GM18861 (cell line): ENCODE results near the gene EPHA3.

ENCODE experiments used
- ATAC-seq: cut with Tn5 transposase; IDR thresholded peaks from one replicate; pipeline ENCODE4 v1.9.1; 2021; ENCODE audit not compliant: unreplicated experiment

The EPHA3 gene

DNA sequence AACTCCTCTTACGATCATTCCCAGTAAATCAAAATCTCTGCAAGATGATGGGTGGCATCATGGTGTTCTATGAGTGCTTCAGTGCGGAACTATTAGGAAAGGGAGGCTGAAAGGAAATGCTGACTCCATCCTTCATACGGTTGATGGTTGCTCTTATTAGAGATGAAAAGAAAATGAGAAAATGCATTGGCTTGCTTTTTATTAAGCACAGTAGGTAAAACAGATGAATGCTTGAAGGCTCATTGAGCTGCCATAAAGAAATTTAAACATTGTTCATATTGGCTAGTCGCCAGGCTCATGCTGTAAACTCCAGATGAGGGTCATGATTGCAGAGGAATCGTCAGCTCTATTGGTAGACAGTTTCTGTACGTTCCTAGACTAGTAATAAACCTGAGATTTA is 115.8 kb downstream of the EPHA3 start:
- no peak for ATAC-seq

DNA sequence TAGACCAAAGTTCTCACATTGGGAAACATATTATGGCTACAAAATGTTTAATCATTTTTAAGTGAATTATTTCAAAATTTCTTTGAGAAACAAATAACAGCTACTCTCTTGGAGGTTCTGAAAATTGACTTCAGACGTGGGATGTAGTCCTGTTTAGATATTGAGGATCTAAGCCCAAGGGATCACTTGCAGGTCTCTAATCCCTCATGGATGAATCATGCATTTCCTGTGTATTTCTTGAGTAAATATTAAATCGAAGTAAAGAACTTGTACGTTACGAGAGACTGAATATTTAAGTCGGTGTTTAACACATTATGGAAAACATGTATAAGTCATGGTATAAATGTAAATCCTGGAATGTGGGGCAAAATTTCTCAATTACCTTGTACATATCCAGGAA is 119.8 kb downstream of the EPHA3 start:
- ATAC-seq = no peak

GRCh38 chr3:89227634-89228033 is 120.2 kb downstream of the EPHA3 start:
- ATAC-seq = no peak

GRCh38 chr3:89232155-89232554 is 124.7 kb downstream of the EPHA3 start:
- no peak for ATAC-seq

GRCh38 chr3:89234620-89235019 is 127.2 kb downstream of the EPHA3 start:
- no peak for ATAC-seq

DNA sequence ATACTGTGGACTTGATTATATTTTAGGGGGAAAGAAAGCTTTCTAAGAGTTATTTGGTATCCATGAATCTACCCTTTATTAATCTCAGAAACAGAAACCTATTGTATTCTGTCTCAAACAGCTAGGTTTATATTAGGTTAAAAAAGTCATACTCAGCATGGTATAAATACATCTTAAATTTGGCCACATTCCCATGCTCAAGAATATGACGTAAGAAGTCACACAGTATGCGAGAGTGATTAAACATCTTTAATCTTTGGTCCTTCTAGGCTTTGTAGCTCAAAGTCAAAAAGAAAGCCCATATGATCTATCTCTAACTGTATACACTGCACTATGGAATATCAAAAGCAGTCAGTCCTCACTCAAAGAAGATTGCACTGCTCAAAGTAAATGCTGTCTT is 131.4 kb downstream of the EPHA3 start:
- ATAC-seq = no peak

DNA sequence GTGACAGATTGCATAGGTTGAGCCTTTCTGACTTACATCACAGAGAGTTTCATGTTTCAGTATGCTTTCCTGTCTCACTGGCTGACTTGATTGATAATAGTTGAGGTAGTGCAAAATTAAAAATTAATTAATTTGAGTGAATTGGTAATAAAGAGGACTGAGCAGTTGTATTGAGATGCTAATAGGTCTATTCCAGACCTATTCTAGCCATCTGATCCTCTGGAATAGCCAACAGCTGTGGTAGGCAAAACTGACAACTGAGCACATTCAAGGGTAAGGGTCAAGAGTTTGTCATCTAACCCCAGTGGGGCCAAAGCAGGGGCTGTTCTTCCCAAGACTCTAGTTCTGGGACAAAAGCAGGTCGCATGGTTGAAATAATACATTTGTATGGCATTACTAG is 132.4 kb downstream of the EPHA3 start:
- ATAC-seq = no peak

GRCh38 chr3:89245612-89246011 is 138.2 kb downstream of the EPHA3 start:
- no peak for ATAC-seq

GRCh38 chr3:89246326-89246725 is 138.9 kb downstream of the EPHA3 start:
- ATAC-seq = no peak

GRCh38 chr3:89250742-89251141 is 143.3 kb downstream of the EPHA3 start:
- no peak for ATAC-seq

- ATAC-seq = no peak
These were observed 144.6 kb downstream of the EPHA3 start for GRCh38 chr3:89252016-89252415.

DNA sequence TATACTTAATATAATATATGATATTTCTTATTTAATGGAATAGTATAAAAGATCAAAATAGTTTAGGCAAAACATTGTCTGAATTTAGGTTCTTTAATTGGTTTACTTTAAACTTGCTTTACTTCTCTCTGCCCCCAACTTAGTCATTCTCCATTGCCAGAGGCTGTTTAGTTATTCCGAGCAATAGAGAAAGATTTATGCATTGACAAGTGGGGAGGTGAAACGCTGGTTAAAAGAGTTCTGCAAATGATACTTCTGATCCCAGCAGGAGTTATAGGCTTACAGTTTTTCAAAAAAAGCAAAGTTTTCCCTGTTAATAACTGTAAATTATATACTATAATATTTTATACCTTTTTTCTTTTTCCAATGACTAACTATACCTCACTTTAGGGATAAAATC is 145.4 kb downstream of the EPHA3 start:
- ATAC-seq = no peak

GRCh38 chr3:89256395-89256794 is 149.0 kb downstream of the EPHA3 start:
- no peak for ATAC-seq

DNA sequence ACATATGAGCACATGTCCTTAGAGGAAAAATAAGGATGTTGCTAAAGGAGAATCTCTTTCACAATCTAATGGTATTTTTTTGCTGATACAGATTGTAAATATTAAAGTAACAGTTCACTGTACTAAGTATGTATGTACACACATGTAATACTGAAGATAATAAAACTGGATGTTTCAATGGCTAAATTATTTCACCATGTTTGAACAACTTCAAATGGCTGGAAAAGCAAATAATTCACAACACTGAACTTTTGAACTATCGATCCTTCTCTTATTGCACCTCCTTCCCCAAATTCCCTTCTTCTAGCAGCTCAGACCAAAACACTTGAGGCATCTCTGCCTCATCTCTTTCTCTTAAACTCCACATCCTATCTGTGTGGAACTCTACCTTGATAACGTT is 149.5 kb downstream of the EPHA3 start:
- ATAC-seq = no peak

DNA sequence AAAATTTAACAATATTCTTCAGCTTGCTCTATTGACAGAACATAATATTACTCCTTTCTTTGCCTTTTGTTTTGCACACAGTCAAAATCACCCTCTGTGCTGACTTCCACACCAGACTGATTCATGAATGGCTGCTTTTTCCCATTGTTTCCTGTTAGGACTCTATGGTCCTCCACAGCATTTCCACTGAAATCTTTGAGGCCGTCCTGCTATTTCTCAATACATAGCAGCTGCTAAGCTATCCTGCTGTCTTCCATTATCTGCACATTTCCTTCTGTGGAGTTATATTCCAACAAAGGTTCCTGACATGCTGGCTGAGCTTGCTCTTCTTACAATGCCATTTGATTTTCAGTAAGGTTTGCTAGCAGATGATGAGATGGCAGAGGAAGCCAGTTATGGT is 153.3 kb downstream of the EPHA3 start:
- ATAC-seq = no peak

GRCh38 chr3:89261673-89262072 is 154.3 kb downstream of the EPHA3 start:
- no peak for ATAC-seq

DNA sequence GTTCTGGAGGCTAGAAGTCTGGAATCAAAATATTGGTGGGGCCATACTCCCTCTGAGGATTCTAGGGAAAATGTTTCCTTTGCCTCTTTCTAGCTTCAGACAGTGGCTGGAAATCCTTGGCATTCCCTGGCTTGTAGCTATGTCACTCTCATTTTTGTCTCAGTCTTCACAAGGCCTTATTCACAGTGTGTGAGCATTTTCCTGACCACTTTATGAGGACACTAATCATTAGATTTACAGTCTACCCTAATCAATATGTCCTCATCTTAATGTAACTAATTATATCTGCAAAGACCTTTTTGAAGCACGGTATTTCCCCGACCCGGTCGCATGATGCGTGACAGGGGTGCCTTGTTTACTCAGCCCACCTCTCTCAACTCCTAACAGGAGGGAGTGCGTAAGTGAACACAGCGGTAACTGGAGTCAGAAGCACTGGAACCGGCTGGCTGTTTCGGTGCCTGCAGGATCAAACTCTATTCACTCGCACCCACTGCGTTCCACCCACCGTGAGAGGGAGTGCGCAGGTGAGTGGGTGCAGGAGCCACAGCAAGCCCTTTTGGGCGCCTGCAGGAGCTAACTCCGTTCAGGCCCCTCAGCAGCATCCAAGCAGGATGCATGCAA is 155.0 kb downstream of the EPHA3 start:
- no peak for ATAC-seq

GRCh38 chr3:89264037-89264560 is 156.7 kb downstream of the EPHA3 start:
- no peak for ATAC-seq

GRCh38 chr3:89266074-89266473 is 158.7 kb downstream of the EPHA3 start:
- ATAC-seq = no peak

GRCh38 chr3:89268059-89268458 is 160.6 kb downstream of the EPHA3 start:
- no peak for ATAC-seq

DNA sequence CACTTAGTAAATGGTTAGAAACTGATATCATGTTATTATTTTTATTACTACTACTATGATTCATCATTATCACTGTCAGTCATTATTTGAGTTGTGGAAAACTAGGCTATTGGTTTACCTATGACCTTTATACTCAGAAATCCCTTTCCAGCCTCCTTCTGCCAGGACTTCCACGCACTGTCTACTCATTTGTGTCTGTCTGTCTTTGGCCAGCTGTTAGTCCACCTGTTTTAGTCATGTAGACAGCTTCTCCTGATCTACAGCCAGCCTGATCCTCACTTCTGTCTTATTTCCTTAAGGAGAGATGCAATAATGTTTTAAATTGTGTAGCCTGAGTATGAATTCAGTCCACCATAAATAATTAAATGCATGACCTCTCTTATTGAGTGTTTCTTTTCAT is 162.8 kb downstream of the EPHA3 start:
- no peak for ATAC-seq

DNA sequence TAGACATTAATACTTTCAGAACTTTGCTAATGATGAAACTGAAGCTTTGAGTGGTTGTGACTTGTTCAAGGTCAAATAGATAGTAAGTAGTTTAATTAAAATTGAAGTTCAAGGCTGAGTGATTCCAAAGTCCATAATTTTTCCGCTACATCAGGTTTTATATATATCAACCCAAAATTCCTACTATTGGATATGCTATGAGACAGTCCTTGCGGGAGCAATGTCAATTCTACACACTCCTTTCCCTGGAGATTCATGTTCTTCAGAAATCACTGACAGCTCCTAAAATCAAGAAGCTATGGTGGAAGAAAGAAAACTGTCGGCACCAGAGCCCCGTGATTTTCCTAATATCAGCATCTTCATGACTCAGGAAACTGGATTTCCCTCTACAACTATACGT is 167.6 kb downstream of the EPHA3 start:
- no peak for ATAC-seq

DNA sequence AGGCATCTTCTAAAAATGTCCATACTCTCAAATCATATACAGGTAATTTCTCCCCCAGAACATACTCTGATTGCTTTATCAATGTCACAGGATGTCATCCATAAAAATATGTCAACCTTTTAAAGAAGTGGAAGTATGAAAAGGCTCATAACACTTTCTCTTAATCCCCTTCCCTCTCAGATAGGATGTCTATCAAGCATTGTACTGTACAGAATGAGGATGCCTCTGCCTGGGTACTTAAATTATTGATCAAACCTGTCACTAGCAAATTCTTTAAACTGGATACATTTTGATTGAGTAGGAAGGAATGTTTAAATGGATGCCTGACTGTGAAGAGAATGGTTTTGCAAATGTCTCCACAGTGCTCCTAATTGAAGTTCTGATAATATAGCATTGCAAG is 168.7 kb downstream of the EPHA3 start:
- no peak for ATAC-seq
